Fibroblast of skin of right biceps (primary cell): Measurements from ENCODE around the gene FAT1.

Experiments
- DNase-seq: peaks from one replicate; pipeline ENCODE4 v3.0.0-alpha.2; 2013

The FAT1 gene

DNA sequence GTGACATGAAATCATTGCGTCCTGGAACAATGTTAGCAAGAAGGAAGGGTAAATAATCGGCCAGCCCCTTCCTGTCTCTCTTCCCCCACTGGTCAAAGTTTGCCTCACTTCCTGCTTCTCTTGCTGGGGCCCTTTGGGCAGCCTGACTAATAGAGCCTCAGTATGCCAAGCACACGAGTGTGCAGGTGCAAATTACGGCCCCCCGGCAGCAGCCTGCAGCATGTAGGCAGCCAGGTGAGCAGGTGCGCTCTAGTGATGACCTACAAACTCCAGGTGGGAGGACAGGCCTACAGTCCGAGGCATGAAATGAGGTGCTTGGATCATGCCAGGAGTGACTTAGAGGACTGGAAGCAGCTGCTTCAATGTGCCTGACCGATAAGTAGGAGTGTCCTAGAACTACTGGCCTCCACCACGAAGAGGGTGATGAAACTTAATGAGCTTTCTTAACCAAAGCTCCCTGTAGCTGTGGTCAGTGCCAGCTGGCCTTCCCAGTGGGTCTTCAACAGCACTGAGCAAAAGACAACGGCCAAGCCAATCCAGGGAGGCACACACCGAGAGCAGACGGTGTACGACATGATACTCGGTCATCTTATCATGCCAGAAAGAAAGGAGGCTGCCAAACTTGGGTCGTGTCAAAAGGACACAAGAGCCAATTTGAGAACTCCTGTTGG, 26.1 kb upstream of the FAT1 start:
- no peak for DNase-seq

DNA sequence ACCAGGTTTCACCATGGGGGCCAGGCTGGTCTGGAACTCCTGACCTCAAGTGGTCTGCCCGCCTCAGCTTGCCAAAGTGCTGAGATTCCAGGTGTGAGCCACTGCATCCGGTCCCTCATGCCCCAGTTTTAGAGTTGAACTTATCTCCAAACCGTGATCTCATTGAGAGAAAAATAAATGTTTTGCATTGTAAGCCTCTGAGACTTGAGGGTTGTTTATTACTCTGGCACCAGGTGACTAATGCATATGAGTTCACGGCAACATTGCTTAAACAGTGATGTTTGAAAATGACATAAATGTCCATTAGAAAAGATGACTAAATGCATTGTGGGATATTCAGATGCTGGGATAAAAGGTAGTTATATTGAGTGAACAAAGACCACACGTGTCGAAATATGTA, 22.9 kb upstream of the FAT1 start:
- DNase-seq, result no peak

- DNase-seq, result no peak
These were observed 19.6 kb upstream of the FAT1 start for GRCh38 chr4:186743261-186743660.

DNA sequence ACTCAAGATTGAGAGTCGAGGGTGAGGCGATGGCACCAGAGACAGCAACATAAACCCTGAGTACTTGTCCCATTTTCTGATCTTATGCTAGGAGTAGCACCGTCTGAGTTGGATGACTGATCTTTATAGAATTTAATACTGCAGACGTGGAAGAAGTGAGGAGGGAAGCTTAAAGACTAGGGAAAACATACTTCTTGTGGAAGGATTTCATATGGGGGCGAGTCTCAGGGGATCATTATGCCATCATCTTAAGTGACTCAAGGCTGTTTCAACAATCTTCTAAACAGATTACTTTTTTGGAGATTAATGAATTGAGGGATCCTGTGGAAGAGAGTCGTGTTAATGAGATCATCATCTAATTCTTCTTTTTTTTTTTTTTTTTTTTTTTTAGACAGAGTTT, 17.2 kb upstream of the FAT1 start:
- peak; percentile 83 for DNase-seq

- DNase-seq, result no peak
These were observed 16.3 kb upstream of the FAT1 start for GRCh38 chr4:186739802-186740434.

- DNase-seq, result no peak
These were observed 15.7 kb upstream of the FAT1 start for GRCh38 chr4:186739317-186739716.

DNA sequence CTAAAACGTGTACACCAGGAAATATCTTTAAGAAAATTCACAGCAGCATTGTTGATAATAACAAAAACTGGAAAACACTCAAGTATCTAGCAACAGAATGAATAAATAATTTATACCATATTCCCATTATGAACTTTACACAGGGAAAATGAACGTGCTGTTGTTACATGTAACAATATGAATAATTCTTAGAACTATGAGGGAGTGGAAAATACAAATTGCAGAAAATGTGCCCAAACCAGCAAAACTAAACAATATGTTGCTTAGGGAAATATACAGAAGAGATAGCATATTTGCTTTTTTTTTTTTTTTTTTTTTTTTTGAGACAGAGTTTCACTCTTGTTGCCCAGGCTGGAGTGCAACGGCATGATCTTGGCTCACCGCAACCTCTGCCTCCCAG, 14.8 kb upstream of the FAT1 start:
- DNase-seq, result no peak

- no peak for DNase-seq
These were observed 13.8 kb upstream of the FAT1 start for GRCh38 chr4:186737427-186737826.

DNA sequence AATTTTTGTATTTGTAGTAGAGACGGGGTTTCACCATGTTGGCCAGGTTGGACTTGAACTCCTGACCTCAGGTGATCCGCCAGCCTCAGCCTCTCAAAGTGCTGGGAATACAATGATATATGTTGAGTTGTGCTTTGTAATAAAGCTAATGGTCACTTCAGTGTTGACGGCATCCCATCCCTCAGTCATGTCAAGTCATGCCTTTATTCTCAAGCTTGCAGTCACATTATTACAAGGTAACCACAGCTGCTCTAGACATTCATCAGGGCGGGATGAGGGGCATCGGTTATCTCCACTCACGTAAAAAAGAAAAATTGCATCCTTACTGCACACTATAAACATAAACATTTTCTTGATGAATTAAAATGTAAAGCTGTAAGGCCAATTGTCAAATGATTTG, 12.8 kb upstream of the FAT1 start:
- no peak for DNase-seq

DNA sequence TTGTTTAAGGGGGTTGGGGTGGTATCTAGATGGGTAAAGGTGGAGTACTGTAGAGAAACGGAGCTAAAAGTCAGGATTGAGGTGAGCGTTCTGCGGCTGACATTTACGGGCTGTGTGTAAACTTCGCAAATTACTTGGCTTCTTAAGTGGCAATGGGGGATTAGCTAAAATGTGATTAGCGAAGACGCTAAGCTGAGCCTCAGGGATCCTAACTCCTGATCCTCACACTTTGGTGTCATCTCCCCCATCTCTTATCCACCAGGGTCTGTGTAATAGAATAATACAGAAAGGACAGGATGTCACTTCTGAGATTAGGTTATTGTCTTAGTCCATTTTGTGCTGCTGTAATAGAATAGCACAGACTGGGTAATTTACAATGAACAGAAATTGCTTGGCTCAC, 10.6 kb upstream of the FAT1 start:
- DNase-seq, result no peak

DNA sequence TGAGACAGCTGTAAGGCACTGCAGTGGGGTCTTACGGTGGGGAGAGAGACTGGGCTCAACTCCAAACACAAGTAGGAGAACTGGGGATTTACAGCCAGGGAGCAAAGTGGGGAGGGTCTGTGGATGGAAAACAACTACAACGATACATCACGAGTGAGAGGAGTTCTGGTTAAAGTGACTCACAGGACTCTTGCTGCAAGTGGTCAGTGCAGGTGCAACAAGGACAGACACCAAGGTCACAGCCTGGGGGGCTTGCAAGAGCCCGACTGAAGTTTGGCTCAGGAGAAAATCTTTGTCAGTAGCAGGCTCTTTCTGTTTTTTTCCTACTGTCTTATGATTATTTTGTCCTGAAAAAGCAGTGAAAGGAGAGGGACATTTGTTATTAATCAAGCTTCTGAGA, 10.1 kb upstream of the FAT1 start:
- no peak for DNase-seq

DNA sequence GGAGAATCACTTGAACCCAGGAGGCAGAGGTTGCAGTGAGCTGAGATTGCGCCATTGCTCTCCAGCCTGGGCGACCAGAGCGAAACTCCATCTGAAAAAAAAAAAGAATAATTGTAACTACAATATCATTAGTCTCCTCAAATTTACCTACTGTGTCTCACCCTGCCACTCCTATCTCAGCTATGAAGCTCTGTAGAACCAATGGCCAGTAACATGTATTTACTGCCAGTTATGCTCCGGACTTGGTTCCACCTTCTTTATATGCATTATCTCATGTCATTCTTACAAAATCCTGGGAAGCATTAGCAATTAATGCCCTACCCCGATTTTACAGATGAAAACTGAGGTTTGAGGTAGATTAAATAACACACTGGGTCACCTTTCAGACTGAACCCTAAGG, 7.0 kb upstream of the FAT1 start:
- no peak for DNase-seq

DNA sequence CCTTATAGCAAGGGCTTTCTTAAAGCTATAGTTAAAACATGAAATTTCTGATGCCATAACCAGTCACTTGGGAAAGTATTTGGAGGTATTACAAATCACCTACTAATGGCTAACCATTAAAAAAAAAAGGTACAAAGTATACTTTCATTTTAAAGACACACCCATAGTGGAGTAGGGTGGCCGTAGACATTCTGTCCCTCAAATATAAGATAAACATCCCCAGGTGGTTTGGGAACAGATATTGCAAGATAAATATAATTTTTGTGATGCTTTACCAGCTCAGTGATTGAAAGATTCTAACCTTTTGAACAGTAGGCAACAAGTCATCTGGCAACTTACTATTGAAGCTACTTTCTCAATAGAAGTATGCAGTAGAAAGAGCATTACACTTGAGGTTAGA, 6.2 kb upstream of the FAT1 start:
- no peak for DNase-seq

- DNase-seq, result peak; percentile 57
These were observed 5.1 kb upstream of the FAT1 start for GRCh38 chr4:186728631-186729271.

- peak; percentile 34 for DNase-seq
These were observed 4.4 kb upstream of the FAT1 start for GRCh38 chr4:186727977-186728519.

DNA sequence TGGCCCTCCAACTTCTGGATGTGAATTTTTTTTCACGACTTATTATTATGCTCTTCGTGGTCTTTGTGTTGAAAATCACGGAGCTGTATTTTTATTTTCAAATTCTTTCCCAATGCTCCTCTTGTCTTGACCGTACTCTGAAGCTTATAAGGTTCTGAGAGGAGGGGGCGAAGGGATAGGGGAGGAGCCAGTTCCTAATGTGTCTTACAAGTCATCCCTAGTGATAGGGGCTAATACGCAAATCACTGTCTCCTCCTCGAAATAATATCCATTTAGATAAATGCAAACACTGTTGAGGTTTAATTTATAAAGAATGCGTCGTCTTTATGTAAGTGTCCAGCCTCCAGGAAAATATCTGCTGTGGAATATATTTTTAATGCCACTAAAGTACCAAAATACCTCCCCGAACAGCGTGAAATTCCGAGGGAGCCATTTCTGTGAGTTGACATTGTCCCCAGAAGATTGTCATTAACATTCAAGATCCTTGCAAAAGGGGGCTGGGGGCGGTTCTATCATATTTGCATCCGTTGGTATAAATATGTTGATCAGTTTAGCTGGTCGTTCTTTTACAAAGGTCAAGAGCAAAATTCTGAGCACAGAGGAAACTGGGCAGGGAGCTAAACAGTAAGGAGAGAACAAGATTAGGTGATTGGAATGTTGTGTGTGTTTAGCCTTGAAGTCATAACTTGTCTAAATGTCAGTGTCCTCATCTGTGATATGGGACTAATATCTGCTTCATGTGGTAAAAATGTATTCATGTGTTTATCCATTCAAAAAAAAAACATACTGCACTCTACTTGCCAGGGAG, 3.7 kb upstream of the FAT1 start:
- no peak for DNase-seq

DNA sequence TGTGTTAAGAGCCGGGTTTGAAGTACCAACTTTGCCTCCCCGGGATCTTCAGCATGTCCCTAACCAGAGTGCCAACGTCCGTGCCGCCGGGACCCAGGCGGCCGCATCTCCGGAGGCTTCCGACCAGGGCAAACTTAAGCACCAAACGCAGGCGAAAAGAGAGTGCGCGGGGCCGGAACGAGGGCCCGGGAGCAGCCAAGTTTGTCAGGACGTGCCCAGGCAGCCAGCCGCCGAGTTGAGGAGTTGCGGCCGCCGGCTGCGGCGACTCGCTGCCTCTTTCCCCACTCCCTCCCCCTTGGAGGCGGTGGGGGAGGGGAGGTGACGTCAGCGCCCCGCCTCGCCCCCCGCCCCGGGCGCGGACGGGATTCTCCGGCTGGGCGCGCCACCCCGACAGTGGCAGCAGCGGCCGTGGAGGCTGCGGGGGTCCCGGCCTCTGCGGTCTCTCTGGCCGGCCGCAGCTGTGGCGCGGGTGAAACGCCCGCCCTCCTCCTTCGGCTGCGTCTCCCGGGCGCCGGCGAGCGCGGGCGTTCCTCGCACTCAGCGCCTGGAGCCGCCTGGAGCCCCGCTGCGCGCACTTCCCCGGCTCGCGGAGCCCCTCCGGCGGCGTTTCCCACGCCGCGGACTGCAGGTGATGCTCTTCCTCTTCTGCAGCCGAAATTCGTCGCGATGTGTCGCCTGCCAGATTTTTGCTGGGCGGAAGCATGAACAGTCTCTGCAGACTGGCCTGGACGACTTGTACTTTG, 2.9 kb upstream of the FAT1 start:
- peak; percentile 83 for DNase-seq

DNA sequence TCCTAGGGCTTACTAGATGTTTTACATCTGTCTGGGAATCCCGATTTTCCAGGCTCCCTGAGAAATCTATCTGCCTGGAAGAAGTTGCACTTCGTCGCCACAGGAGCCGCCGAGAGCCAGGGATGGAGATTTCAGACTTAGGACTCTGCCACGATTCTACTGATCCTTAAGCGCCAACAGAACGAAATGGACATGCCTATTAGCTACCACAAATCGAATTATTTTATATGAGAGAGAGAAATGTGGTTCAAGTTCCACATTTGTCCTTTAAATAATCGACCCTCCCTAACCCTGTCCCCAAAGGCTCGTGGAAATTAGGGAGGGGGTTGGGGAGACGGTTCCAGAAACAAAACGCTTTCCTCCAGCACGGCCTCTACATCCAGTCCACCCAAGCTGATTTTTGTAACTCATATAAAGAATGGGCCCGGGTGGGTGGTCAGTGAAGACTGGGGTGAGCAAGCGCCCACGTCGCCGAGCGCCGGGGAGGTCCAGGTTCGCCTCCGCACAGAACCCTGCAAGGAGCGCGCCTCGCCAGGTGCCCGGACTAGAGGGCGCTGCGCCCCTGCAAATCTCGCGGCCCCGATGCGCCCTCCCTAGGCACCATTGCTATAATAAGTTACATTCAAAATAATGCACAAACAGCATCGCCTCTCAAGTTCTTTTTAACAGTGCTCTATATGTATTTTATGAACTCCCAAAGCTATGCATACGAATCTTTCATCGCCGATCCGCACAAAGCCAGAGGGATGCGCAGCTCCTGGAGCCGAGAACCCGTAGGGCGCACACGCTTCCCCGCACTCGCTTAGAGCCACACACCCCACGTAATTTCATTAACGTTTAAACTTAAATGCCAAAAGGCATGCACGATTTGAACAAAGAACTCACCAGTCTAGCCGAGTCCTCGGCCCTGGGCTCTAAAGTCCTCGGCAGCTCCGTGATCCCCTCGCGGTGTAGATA, 2.1 kb upstream of the FAT1 start:
- DNase-seq, result peak; percentile 88

DNA sequence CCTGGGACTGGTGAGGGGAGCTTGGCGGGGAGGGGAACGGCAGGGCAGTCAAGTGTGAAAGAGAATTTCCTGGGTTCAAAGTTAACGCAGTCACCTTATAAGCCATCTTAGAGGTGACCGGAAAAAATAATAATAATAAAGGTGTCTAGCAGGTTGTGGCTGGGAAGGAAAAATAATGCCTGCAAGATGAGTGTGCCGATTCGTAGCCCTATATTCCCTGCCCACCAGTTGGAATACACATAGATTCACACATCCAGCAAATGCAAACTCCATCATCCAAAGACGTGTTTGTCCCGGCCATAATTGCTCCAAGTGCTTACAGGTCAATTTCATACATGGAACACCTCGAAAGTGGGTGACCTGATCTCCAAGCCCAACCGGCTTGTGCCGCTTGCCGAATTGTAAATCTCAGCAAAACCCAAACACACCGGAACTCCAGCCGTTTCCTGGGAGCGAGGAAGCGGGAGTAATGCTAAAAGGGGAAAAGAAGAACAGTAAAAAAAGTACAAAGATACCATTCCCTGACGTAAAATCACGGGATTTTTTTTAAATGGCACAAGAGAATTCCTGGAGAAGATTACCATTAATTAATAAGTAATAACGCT, 1.3 kb upstream of the FAT1 start:
- peak; percentile 38 for DNase-seq

DNA sequence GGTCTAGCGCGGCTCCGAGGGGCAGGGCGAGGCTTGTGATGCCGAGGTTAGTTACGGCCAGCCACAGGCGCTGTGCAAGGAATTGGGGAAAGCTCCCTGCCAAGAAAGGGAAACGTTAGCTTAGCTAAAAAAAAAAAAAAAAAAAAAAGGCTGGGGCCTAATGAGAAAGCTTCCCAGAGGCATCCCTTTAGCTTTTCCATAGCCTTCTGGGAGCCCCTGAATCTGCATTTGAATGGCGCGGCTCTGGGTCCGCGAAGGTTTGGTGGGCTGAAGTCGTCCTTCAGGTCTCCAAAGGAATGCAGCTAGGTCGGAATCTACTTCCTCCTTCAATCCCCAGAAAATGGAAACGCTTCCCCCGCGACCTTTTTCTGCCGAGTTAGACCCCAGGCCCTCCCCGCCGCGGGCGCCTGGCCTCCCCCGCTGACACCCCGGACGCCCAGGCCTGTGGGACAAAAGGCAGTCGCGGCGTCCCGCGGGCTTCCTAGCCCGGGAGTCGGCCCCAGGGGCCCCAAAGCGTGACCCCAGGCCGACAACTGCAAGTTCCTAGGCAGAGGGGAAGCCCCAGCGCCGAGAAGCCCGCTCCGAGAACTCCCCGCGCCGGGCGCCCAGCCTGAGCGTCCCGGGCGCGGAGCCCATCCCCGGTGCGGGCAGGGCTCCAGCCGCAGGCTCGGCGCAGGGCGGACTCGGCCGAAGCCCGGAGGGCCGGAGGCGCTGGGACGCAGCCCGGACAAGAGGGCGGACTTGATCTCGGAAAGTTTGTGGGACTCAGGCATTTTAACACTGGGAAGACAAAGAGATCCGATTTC, 605 bp upstream of the FAT1 start:
- peak; percentile 59 for DNase-seq
